Measurements from ENCODE around the gene PTPRS. TPM values are rescaled to one million over a fixed set of nuclear protein-coding genes. Genes with fewer than 3 reads are reported as not detected.

The PTPRS gene
- total and polyA plus RNA-seq, 2 donors (not counting 3 experiments of a cell fraction or from before 2014, with no cell fraction given): 10.1 to 16.1 TPM

DNA sequence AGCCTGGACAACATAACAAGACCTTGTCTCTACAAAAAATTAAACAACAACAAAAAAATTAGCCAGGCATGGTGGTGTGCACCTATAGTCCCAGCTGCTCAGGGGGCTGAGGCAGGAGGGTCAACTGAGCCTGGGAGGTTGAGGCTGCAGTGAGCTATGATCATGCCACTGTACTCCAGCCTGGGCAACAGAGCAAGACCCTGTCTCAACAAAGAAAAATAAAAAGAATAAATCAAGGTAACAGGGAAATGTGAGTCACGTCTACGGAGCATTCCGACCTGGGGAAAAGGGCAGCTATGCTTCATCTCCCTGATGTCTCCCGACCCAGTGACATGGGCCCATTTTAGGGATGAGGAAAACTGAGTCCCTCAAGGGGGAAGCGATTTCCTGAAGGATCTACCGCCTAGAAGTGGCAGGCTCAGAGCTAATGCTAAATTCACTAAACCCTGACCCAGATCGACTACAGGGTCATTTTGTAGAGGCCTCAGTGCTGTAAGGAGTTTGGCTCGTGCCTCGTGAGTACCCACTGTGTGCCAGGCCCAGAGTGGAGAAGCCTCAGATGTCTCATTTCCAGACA is 19.5 kb downstream of the PTPRS start:
- Histone ChIP-seq H3K36me3 (ENCODE audit: control insufficient read depth in 2 of 2, extremely low read depth in 1 of 2, insufficient read depth in 2 of 2, low read length in 2 of 2) (no peaks in the 10 kb centered on the region), H4K20me1 (replicated peaks; ENCODE audit: control insufficient read depth, extremely low read depth, insufficient read depth, low read length) (no peaks in the 10 kb centered on the region), H3K27me3 (ENCODE audit: control insufficient read depth in 2 of 2, insufficient read depth in 2 of 2, low read length in 2 of 2) (no peaks in the 10 kb centered on the region), H3K9me1 (replicated peaks; ENCODE audit: control insufficient read depth, extremely low read depth, insufficient read depth, low read length) (no peaks in the 10 kb centered on the region), H3K4me2 (ENCODE audit: insufficient read depth, low read length) (no peak overlapping the region), H3K4me3 (replicated peaks in 1 of 3; ENCODE audit: insufficient read depth in 1 of 3, low read depth in 1 of 3, low read length in 3 of 3) (no peak overlapping the region), H3K27ac (ENCODE audit: insufficient read depth, low read depth, low read length) (no peak overlapping the region), H2AFZ (ENCODE audit: low read depth, low read length) (no peak overlapping the region), H3K9me3 (replicated peaks; ENCODE audit: control insufficient read depth, insufficient read depth, low read length) (no peaks in the 10 kb centered on the region), H3K79me2 (ENCODE audit: control insufficient read depth, insufficient read depth, low read length) (no peaks in the 10 kb centered on the region), H3K9ac (replicated peaks; ENCODE audit: extremely low read depth, insufficient read depth, low read length) (no peak overlapping the region), H3K4me1 (ENCODE audit: control insufficient read depth, extremely low read depth, insufficient read depth, low read length) (no peaks in the 10 kb centered on the region)
- TF ChIP-seq, protein P1, sequence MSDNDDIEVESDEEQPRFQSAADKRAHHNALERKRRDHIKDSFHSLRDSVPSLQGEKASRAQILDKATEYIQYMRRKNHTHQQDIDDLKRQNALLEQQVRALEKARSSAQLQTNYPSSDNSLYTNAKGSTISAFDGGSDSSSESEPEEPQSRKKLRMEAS (IDR thresholded peaks at IDR 0.05; ENCODE audit: insufficient read depth, insufficient read length): no peak
- TF ChIP-seq POLR2A (IDR thresholded peaks at IDR 0.05; ENCODE audit: low read depth, low read length): no peak
- no peak for TF ChIP-seq POLR2AphosphoS5 (IDR thresholded peaks at IDR 0.05; ENCODE audit: insufficient read depth, low read depth, low read length)
- no peak for TF ChIP-seq EZH2 (IDR thresholded peaks at IDR 0.05; ENCODE audit: borderline replicate concordance, low read depth, low read length, severe bottlenecking)
- no peak for TF ChIP-seq FOS (IDR thresholded peaks at IDR 0.05; ENCODE audit: borderline replicate concordance, insufficient read depth, low read length)
- no peak for TF ChIP-seq MYC (IDR thresholded peaks at IDR 0.05; ENCODE audit: low read depth, low read length)
- TF ChIP-seq GATA2 (IDR thresholded peaks at IDR 0.05; ENCODE audit: insufficient read depth, insufficient read length, low read depth, low read length): no peak
- TF ChIP-seq, protein P2, sequence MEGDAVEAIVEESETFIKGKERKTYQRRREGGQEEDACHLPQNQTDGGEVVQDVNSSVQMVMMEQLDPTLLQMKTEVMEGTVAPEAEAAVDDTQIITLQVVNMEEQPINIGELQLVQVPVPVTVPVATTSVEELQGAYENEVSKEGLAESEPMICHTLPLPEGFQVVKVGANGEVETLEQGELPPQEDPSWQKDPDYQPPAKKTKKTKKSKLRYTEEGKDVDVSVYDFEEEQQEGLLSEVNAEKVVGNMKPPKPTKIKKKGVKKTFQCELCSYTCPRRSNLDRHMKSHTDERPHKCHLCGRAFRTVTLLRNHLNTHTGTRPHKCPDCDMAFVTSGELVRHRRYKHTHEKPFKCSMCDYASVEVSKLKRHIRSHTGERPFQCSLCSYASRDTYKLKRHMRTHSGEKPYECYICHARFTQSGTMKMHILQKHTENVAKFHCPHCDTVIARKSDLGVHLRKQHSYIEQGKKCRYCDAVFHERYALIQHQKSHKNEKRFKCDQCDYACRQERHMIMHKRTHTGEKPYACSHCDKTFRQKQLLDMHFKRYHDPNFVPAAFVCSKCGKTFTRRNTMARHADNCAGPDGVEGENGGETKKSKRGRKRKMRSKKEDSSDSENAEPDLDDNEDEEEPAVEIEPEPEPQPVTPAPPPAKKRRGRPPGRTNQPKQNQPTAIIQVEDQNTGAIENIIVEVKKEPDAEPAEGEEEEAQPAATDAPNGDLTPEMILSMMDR (IDR thresholded peaks at IDR 0.05; ENCODE audit: extremely low read depth in 1 of 2, insufficient read depth in 1 of 2, low read depth in 1 of 2, low read length in 2 of 2): no peak
- TF ChIP-seq JUN (IDR thresholded peaks at IDR 0.05; ENCODE audit: borderline replicate concordance, insufficient read depth, insufficient read length, low read depth): no peak
- dilution Hi-C loops (cut with MboI; ENCODE audit: extremely low pct_ligation_motif_present, low sequenced_read_pairs) (no loop called here), intact Hi-C loops (cut with micrococcal nuclease) (no loop called here)
- no TSS peak for BruUV-seq (replicated peaks)
- ChIA-PET POLR2A (no interaction called here), CTCF (no interaction called here)
- no peak for DNase-seq (ENCODE audit: low read depth, low spot score)
- FAIRE-seq: no peak

Data from endothelial cell of umbilical vein (primary cell).